ENCODE measurements around the gene TRIM47. TPM values are rescaled to one million over a fixed set of nuclear protein-coding genes. Genes with fewer than 3 reads are reported as not detected.

TRIM47 gene
- total RNA-seq, 1 experiment from 2014 or later: 6.9 TPM

DNA sequence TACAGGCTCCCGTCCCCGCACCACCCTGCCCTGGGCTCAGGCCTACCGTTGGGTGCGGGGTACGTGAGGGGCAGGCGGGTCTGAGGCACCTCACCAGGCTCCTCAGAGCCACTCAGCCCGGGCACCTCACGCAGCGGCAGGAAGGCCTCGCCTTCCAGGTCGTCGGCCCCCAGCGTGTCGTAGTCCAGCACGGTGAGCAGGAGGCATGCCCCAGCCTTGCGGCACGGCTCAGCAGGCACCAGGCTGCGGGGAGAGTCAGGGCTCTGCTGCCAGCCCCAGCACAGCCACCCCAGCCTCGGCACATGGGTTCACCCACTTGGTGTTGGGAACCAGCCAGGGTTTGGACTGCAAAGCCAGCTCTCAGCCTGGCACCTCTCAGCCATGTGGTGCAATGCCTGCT, 49.6 kb downstream of the TRIM47 start:
- H3K23ac ChIP-seq (ENCODE audit: insufficient read length, low read depth, low read length): no peak overlapping the region
- Mint-ChIP-seq H3K27me3 (ENCODE audit: low read depth) (no peaks in the 10 kb centered on the region), H3K27ac (no peak overlapping the region), H3K9me3 (no peaks in the 10 kb centered on the region), H3K4me3 (no peak overlapping the region), H3K4me1 (peaks cover 28 to 36% of the 10 kb centered on the region in 2 experiments), H3K36me3 (ENCODE audit: insufficient read depth in 1 of 3, low read depth in 3 of 3) (peaks cover 0 to 13% (median 11%) of the 10 kb centered on the region in 3 experiments; a peak in 6 of 7 replicates)
- no CpG with 5 or more reads among the region's 19 CpGs for WGBS (ENCODE audit: extremely low coverage, insufficient read length, low lambda C conversion rate)
- H3K56ac ChIP-seq (ENCODE audit: insufficient read length, low read depth, low read length): no peak overlapping the region
- no peaks in the 10 kb centered on the region for H3K23me2 ChIP-seq (ENCODE audit: insufficient read length, low read depth, low read length, poor library complexity, severe bottlenecking)
- TF ChIP-seq, protein P1, sequence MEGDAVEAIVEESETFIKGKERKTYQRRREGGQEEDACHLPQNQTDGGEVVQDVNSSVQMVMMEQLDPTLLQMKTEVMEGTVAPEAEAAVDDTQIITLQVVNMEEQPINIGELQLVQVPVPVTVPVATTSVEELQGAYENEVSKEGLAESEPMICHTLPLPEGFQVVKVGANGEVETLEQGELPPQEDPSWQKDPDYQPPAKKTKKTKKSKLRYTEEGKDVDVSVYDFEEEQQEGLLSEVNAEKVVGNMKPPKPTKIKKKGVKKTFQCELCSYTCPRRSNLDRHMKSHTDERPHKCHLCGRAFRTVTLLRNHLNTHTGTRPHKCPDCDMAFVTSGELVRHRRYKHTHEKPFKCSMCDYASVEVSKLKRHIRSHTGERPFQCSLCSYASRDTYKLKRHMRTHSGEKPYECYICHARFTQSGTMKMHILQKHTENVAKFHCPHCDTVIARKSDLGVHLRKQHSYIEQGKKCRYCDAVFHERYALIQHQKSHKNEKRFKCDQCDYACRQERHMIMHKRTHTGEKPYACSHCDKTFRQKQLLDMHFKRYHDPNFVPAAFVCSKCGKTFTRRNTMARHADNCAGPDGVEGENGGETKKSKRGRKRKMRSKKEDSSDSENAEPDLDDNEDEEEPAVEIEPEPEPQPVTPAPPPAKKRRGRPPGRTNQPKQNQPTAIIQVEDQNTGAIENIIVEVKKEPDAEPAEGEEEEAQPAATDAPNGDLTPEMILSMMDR (conservative IDR thresholded peaks at IDR 0.05): no peak
- no peaks in the 10 kb centered on the region for H3K79me2 ChIP-seq (ENCODE audit: insufficient read depth, low read length)
- H2BK12ac ChIP-seq (ENCODE audit: insufficient read length, low read depth, low read length): no peak overlapping the region
- no peak overlapping the region for H2BK20ac ChIP-seq (ENCODE audit: low read depth, low read length, poor library complexity, severe bottlenecking)
- H4K8ac ChIP-seq (replicated peaks; ENCODE audit: insufficient read length, low read depth, low read length): no peak overlapping the region
- H3K79me1 ChIP-seq (ENCODE audit: insufficient read depth, low read depth, low read length, poor library complexity, severe bottlenecking): no peaks in the 10 kb centered on the region
- no peaks in the 10 kb centered on the region for H4K20me1 ChIP-seq (ENCODE audit: control insufficient read depth, insufficient read depth, insufficient read length)
- H3K9ac ChIP-seq (ENCODE audit: extremely low read depth, insufficient read length, low read length): no peak overlapping the region
- H3K14ac ChIP-seq (ENCODE audit: insufficient read depth, low read length): no peak overlapping the region
- no peak overlapping the region for H2BK120ac ChIP-seq (ENCODE audit: low read depth, low read length, poor library complexity, severe bottlenecking)
- H3K27me3 ChIP-seq (ENCODE audit: insufficient read depth, low read length): no peaks in the 10 kb centered on the region
- no peak overlapping the region for H2AK5ac ChIP-seq (ENCODE audit: insufficient read length, low read length)
- H3T11ph ChIP-seq (ENCODE audit: low read length): no peak overlapping the region
- no peak overlapping the region for H4K91ac ChIP-seq (ENCODE audit: insufficient read length, low read depth, low read length)
- H3K9me3 ChIP-seq (ENCODE audit: control insufficient read depth, low read depth, low read length): no peaks in the 10 kb centered on the region
- peaks cover 5% of the 10 kb centered on the region; the same call in 1 of the 2 replicates for H3K4me1 ChIP-seq (ENCODE audit: insufficient read depth, low read length)
- H2AFZ ChIP-seq (ENCODE audit: low read length): no peak overlapping the region
- H4K5ac ChIP-seq (ENCODE audit: insufficient read length, low read depth, low read length): no peak overlapping the region
- no peak for DNase-seq
- no peak overlapping the region for H3K4ac ChIP-seq (ENCODE audit: low read depth, low read length)
- no peak overlapping the region for H3K18ac ChIP-seq (ENCODE audit: insufficient read length, low read depth, low read length)
- no peak overlapping the region for H3K4me2 ChIP-seq (ENCODE audit: insufficient read depth, insufficient read length, low read length)
- H2BK15ac ChIP-seq (ENCODE audit: low read depth, low read length): no peak overlapping the region
- H2BK5ac ChIP-seq (ENCODE audit: insufficient read length, low read length): no peak overlapping the region
- no peak overlapping the region for H3K27ac ChIP-seq (ENCODE audit: insufficient read length, low read depth, low read length)

All from H9 (cell line).